Neural progenitor cell (in vitro differentiated cells): ENCODE data around the gene CCDC8. TPM values are rescaled to one million over a fixed set of nuclear protein-coding genes. Genes with fewer than 3 reads are reported as not detected.

Experiments used
- DNase-seq: peaks from one replicate; pipeline ENCODE4 v3.0.0-alpha.2; 2016; ENCODE audit warnings: low spot score
- H2AFZ ChIP-seq: fragments of 200-600 bp; sonication (generic); replicated peaks from 2 replicates; pipeline ENCODE4 v1.6.1; 2016; ENCODE audit warnings: antibody characterized with exemption
- H3F3A ChIP-seq: fragments of 200-600 bp; sonication (generic); 2 replicates; pipeline ENCODE4 v1.6.1; 2016; ENCODE audit warnings: antibody characterized with exemption, low read depth
- H3K27ac ChIP-seq: fragments of 200-600 bp; sonication (generic); 2 replicates; pipeline ENCODE4 v1.5.1; 2016; ENCODE audit warnings: mild to moderate bottlenecking
- H3K27me3 ChIP-seq: fragments of 200-600 bp; sonication (generic); 2 replicates; pipeline ENCODE4 v1.6.1; 2016; ENCODE audit warnings: mild to moderate bottlenecking, moderate library complexity
- H3K36me3 ChIP-seq: fragments of 200-600 bp; sonication (generic); 2 replicates; pipeline ENCODE4 v1.5.1; 2016
- H3K4me1 ChIP-seq: fragments of 200-600 bp; sonication (generic); 2 replicates; pipeline ENCODE4 v1.6.1; 2016; ENCODE audit warnings: mixed run types
- H3K4me2 ChIP-seq: fragments of 200-600 bp; sonication (generic); 2 replicates; pipeline ENCODE4 v1.6.1; 2016
- H3K4me3 ChIP-seq: fragments of 200-600 bp; sonication (generic); 2 replicates; pipeline ENCODE4 v1.5.1; 2016
- H3K79me2 ChIP-seq: fragments of 200-600 bp; sonication (generic); 2 replicates; pipeline ENCODE4 v1.6.1; 2016; ENCODE audit warnings: low read depth
- H3K9ac ChIP-seq: fragments of 200-600 bp; sonication (generic); 2 replicates; pipeline ENCODE4 v1.6.1; 2016
- H3K9me3 ChIP-seq: fragments of 200-600 bp; sonication (generic); 2 replicates; pipeline ENCODE4 v1.5.1; 2016; ENCODE audit warnings: low read depth
- H4K20me1 ChIP-seq: fragments of 200-600 bp; sonication (generic); 2 replicates; pipeline ENCODE4 v1.6.1; 2016; ENCODE audit warnings: low read depth
- H3K27ac Mint-ChIP-seq: 3 replicates; pipeline ENCODE4 v1.8.0; 2021; ENCODE audit warnings: mixed read lengths
- H3K27me3 Mint-ChIP-seq: 2 replicates; pipeline ENCODE4 v1.8.0; 2022; ENCODE audit warnings: low read depth, mild to moderate bottlenecking, inconsistent platforms, moderate library complexity, mixed read lengths; ENCODE audit not compliant: insufficient read depth
- H3K36me3 Mint-ChIP-seq: 3 replicates; pipeline ENCODE4 v1.8.0; 2021; ENCODE audit warnings: mixed read lengths
- H3K4me1 Mint-ChIP-seq: 3 replicates; pipeline ENCODE4 v1.8.0; 2021; ENCODE audit warnings: mixed read lengths
- H3K4me3 Mint-ChIP-seq: 3 replicates; pipeline ENCODE4 v1.8.0; 2021; ENCODE audit warnings: mild to moderate bottlenecking, moderate library complexity, mixed read lengths
- H3K9me3 Mint-ChIP-seq: 3 replicates; pipeline ENCODE4 v1.8.0; 2020; ENCODE audit warnings: mixed read lengths
- CTCF ChIP-seq: fragments of 200-600 bp; sonication (generic); IDR thresholded peaks from 2 replicates; pipeline ENCODE4 v1.5.1; 2017; ENCODE audit warnings: antibody characterized with exemption, mild to moderate bottlenecking
- EZH2 ChIP-seq: fragments of 200-600 bp; sonication (generic); IDR thresholded peaks from 2 replicates; pipeline ENCODE4 v1.6.1; 2017; ENCODE audit warnings: antibody characterized with exemption, mild to moderate bottlenecking, moderate library complexity
- EZH2phosphoT487 ChIP-seq: fragments of 200-600 bp; sonication (generic); IDR thresholded peaks from 2 replicates; pipeline ENCODE4 v1.6.1; 2017; ENCODE audit warnings: antibody characterized with exemption
- total RNA-seq: library from RNA; depleted of rRNA; stranded (reverse); fragments of >200 nt; gene quantifications from 2 replicates; pipeline ENCODE4 v1.2.3, GENCODE V29; 2015; ENCODE audit warnings: low replicate concordance

The CCDC8 gene
- total RNA-seq, 1 donor from 2014 or later: 2.8 TPM

- Histone ChIP-seq H3K4me3 (no peak overlapping the region), H3K4me2 (no peak overlapping the region), H3K79me2 (no peaks in the 10 kb centered on the region), H3K9me3 (no peaks in the 10 kb centered on the region), H3K36me3 (no peaks in the 10 kb centered on the region), H4K20me1 (no peaks in the 10 kb centered on the region), H3K27ac (no peak overlapping the region), H3K9ac (no peak overlapping the region), H2AFZ (no peak overlapping the region), H3F3A (no peaks in the 10 kb centered on the region), H3K4me1 (no peaks in the 10 kb centered on the region), H3K27me3 (no peaks in the 10 kb centered on the region)
- H3K4me1 Mint-ChIP-seq: no peaks in the 10 kb centered on the region
- peaks cover 9% of the 10 kb centered on the region for H3K9me3 Mint-ChIP-seq
- peaks cover 46% of the 10 kb centered on the region for H3K36me3 Mint-ChIP-seq
- TF ChIP-seq EZH2phosphoT487 (no peak), EZH2 (no peak), CTCF (no peak)
- DNase-seq: no peak
- H3K4me3 Mint-ChIP-seq: no peak overlapping the region
- H3K27me3 Mint-ChIP-seq: peaks cover 4% of the 10 kb centered on the region
- H3K27ac Mint-ChIP-seq: peak overlapping the region; percentile 94
These were observed 26.2 kb downstream of the CCDC8 start for GRCh38 chr19:46386996-46387712.

GRCh38 chr19:46386151-46386550, 27.2 kb downstream of the CCDC8 start:
- no peaks in the 10 kb centered on the region for H3K4me1 Mint-ChIP-seq
- no peak overlapping the region for H3K9ac ChIP-seq
- no peak overlapping the region for H3K27ac ChIP-seq
- no peak overlapping the region for H3K4me2 ChIP-seq
- no peaks in the 10 kb centered on the region for H3F3A ChIP-seq
- TF ChIP-seq CTCF (no peak), EZH2 (no peak), EZH2phosphoT487 (no peak)
- no peak overlapping the region for H3K4me3 ChIP-seq
- peaks cover 49% of the 10 kb centered on the region for H3K36me3 Mint-ChIP-seq
- DNase-seq: no peak
- no peaks in the 10 kb centered on the region for H3K4me1 ChIP-seq
- H3K27me3 Mint-ChIP-seq: peaks cover 4% of the 10 kb centered on the region
- no peak overlapping the region for H2AFZ ChIP-seq
- no peaks in the 10 kb centered on the region for H3K27me3 ChIP-seq
- no peaks in the 10 kb centered on the region for H3K9me3 ChIP-seq
- no peak overlapping the region for H3K4me3 Mint-ChIP-seq
- H3K27ac Mint-ChIP-seq: peak overlapping the region; percentile 81
- H3K79me2 ChIP-seq: peaks cover 6% of the 10 kb centered on the region
- H3K9me3 Mint-ChIP-seq: peaks cover 9% of the 10 kb centered on the region
- no peaks in the 10 kb centered on the region for H3K36me3 ChIP-seq
- no peaks in the 10 kb centered on the region for H4K20me1 ChIP-seq

GRCh38 chr19:46385636-46386035, 27.7 kb downstream of the CCDC8 start:
- Mint-ChIP-seq H3K4me1 (no peaks in the 10 kb centered on the region), H3K9me3 (peaks cover 11% of the 10 kb centered on the region), H3K4me3 (no peak overlapping the region), H3K27ac (no peak overlapping the region), H3K36me3 (peaks cover 54% of the 10 kb centered on the region), H3K27me3 (peaks cover 4% of the 10 kb centered on the region)
- H3F3A ChIP-seq: no peaks in the 10 kb centered on the region
- H3K9ac ChIP-seq: no peak overlapping the region
- H3K4me1 ChIP-seq: no peaks in the 10 kb centered on the region
- no peak for DNase-seq
- no peak overlapping the region for H3K4me2 ChIP-seq
- H3K27ac ChIP-seq: no peak overlapping the region
- no peak overlapping the region for H2AFZ ChIP-seq
- no peaks in the 10 kb centered on the region for H4K20me1 ChIP-seq
- H3K79me2 ChIP-seq: peaks cover 11% of the 10 kb centered on the region
- H3K4me3 ChIP-seq: no peak overlapping the region
- H3K36me3 ChIP-seq: no peaks in the 10 kb centered on the region
- TF ChIP-seq EZH2phosphoT487 (no peak), CTCF (no peak), EZH2 (no peak)
- H3K27me3 ChIP-seq: no peaks in the 10 kb centered on the region
- H3K9me3 ChIP-seq: no peaks in the 10 kb centered on the region
